KMS-11 (cell line): ENCODE data around the gene TGM3.

ENCODE experiments used
- H2AFZ ChIP-seq: fragments of 200-600 bp; sonication (generic); 2 replicates; pipeline ENCODE4 v1.6.1; 2016; ENCODE audit warnings: antibody characterized with exemption, mixed run types, low read depth
- H3K27ac ChIP-seq: fragments of 200-600 bp; sonication (generic); 2 replicates; pipeline ENCODE4 v1.6.1; 2016; ENCODE audit warnings: mild to moderate bottlenecking, mixed run types
- H3K27me3 ChIP-seq: fragments of 200-600 bp; sonication (generic); 2 replicates; pipeline ENCODE4 v1.6.1; 2017; ENCODE audit warnings: mild to moderate bottlenecking, low read depth, mixed run types, moderate library complexity; ENCODE audit not compliant: insufficient read depth
- H3K36me3 ChIP-seq: fragments of 200-600 bp; sonication (generic); 2 replicates; pipeline ENCODE4 v1.6.1; 2017; ENCODE audit warnings: mild to moderate bottlenecking, mixed run types; ENCODE audit not compliant: insufficient read depth
- H3K4me1 ChIP-seq: fragments of 200-600 bp; sonication (generic); 2 replicates; pipeline ENCODE4 v1.6.1; 2016; ENCODE audit warnings: mild to moderate bottlenecking, low read depth, mixed run types; ENCODE audit not compliant: poor library complexity, severe bottlenecking
- H3K4me2 ChIP-seq: fragments of 200-600 bp; sonication (generic); 2 replicates; pipeline ENCODE4 v1.7.0; 2016; ENCODE audit warnings: mild to moderate bottlenecking, mixed run types
- H3K4me3 ChIP-seq: fragments of 200-600 bp; sonication (generic); IDR thresholded peaks from 2 replicates; pipeline ENCODE4 v1.6.1; 2017; ENCODE audit warnings: low read depth, low read length, mixed read lengths; ENCODE audit not compliant: insufficient read depth
- H3K79me2 ChIP-seq: fragments of 200-600 bp; sonication (generic); 2 replicates; pipeline ENCODE4 v1.6.1; 2016; ENCODE audit warnings: low read depth, mixed run types; ENCODE audit not compliant: insufficient read depth
- H3K9ac ChIP-seq: fragments of 200-600 bp; sonication (generic); 2 replicates; pipeline ENCODE4 v1.6.1; 2016; ENCODE audit warnings: mild to moderate bottlenecking, mixed run types
- H4K20me1 ChIP-seq: fragments of 200-600 bp; sonication (generic); 2 replicates; pipeline ENCODE4 v1.6.1; 2016; ENCODE audit warnings: mild to moderate bottlenecking, mixed run types; ENCODE audit not compliant: insufficient read depth
- CTCF ChIP-seq: fragments of 200-600 bp; sonication (generic); conservative IDR thresholded peaks from 2 replicates; pipeline ENCODE4 v1.6.1; 2017; ENCODE audit warnings: low read depth, mild to moderate bottlenecking, antibody characterized with exemption, low read length, moderate library complexity, mixed read lengths

The TGM3 gene

GRCh38 chr20:2374346-2375125 is 78.7 kb downstream of the TGM3 start:
- H3K27me3 ChIP-seq = no peaks in the 10 kb centered on the region
- no peak overlapping the region for H3K27ac ChIP-seq
- no peak overlapping the region for H2AFZ ChIP-seq
- no peaks in the 10 kb centered on the region for H4K20me1 ChIP-seq
- no peaks in the 10 kb centered on the region for H3K4me1 ChIP-seq
- no peak overlapping the region for H3K4me3 ChIP-seq
- H3K79me2 ChIP-seq = no peaks in the 10 kb centered on the region
- TF ChIP-seq CTCF = no peak
- H3K4me2 ChIP-seq = no peak overlapping the region
- no peaks in the 10 kb centered on the region for H3K36me3 ChIP-seq
- H3K9ac ChIP-seq = no peak overlapping the region

- H2AFZ ChIP-seq = no peak overlapping the region
- no peaks in the 10 kb centered on the region for H3K79me2 ChIP-seq
- H4K20me1 ChIP-seq = no peaks in the 10 kb centered on the region
- no peaks in the 10 kb centered on the region for H3K4me1 ChIP-seq
- no peaks in the 10 kb centered on the region for H3K36me3 ChIP-seq
- no peak overlapping the region for H3K27ac ChIP-seq
- no peak for TF ChIP-seq CTCF
- H3K4me3 ChIP-seq = no peak overlapping the region
- H3K9ac ChIP-seq = no peak overlapping the region
- H3K27me3 ChIP-seq = no peaks in the 10 kb centered on the region
- no peak overlapping the region for H3K4me2 ChIP-seq
Measured at GRCh38 chr20:2378893-2379292, 83.1 kb downstream of the TGM3 start.

- Histone ChIP-seq H3K27me3 (no peaks in the 10 kb centered on the region), H3K79me2 (no peaks in the 10 kb centered on the region), H4K20me1 (no peaks in the 10 kb centered on the region), H3K27ac (no peak overlapping the region), H3K4me2 (no peak overlapping the region), H3K36me3 (no peaks in the 10 kb centered on the region), H2AFZ (no peak overlapping the region), H3K4me1 (no peaks in the 10 kb centered on the region), H3K9ac (no peak overlapping the region), H3K4me3 (no peak overlapping the region)
- no peak for TF ChIP-seq CTCF
Measured at GRCh38 chr20:2379511-2380229, 83.9 kb downstream of the TGM3 start.

- no peak within 1 kb of the TSS for H3K27ac ChIP-seq
- H3K4me1 ChIP-seq = no peaks in the 10 kb centered on the region
- no peaks in the 10 kb centered on the region for H4K20me1 ChIP-seq
- no peaks in the 10 kb centered on the region for H3K27me3 ChIP-seq
- no peak within 1 kb of the TSS for H3K4me2 ChIP-seq
- no peak within 1 kb of the TSS for H3K9ac ChIP-seq
- H2AFZ ChIP-seq = no peak within 1 kb of the TSS
- no peak within 1 kb of the TSS for H3K4me3 ChIP-seq
- no peaks in the 10 kb centered on the region for H3K79me2 ChIP-seq
- no peaks in the 10 kb centered on the region for H3K36me3 ChIP-seq
- TF ChIP-seq CTCF = no peak
Measured at GRCh38 chr20:2380601-2381000, 84.8 kb downstream of the TGM3 start, which contains the start of gene TGM6. TSS of gene TGM6 (plus strand) at chr20:2380901. CDS start at chr20:2380969, 68 bp downstream.
